RPMI8226 (cell line): ENCODE measurements around the gene LAPTM4A.
"Not testable (repeated sequence)": the region's sequence is repeated elsewhere in the genome, so short reads cannot be mapped to it uniquely, and the experiment has no call there.

Experiments
- DNase-seq: peaks from one replicate; pipeline ENCODE4 v3.0.0-alpha.2; 2015

The LAPTM4A gene

DNA sequence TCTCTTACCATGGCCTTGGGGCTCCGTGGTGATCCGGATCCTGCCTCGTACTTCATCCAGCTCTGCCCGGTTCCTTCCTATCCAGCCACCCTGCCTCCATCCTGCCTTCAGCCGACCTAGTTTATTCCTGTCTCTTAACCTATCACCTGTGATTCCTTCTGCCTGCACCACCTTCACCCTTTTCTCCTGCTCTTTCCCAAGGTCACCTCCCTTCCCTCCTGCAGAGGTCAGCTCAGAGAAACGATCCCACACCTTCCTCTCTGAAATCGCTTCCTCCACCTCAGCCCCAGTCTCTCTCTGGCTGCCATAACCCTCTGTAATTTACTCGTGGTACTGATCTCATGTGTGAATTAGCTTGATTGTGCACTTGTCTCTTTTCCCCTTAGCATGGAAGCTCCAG lies 23.5 kb upstream of the LAPTM4A start:
- DNase-seq = no peak

- not testable (repeated sequence) for DNase-seq
Measured at GRCh38 chr2:20074046-20074648, 22.7 kb upstream of the LAPTM4A start.

DNA sequence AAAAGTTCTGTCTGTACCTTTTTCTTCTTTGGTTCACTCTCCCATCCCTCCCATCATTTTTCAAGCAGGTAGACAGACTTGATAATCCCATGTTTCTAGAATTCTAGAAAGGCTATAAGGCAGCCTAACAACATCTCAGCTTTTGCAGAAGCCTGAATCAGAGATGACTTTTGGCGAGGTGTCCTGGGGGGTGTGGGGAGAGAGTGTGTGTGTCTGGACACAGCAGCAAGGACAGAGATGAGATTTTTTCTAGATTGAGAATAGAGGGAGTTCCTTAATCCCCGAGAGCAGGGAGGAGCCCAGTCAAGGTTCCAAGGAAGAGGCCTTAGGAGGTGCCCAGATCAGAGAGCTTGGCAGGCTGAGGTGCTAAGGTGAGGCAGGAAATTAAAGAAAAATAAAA lies 22.0 kb upstream of the LAPTM4A start:
- no peak for DNase-seq

GRCh38 chr2:20072436-20073158 lies 21.2 kb upstream of the LAPTM4A start:
- no peak for DNase-seq

GRCh38 chr2:20071397-20072383 lies 20.3 kb upstream of the LAPTM4A start:
- DNase-seq = no peak

DNA sequence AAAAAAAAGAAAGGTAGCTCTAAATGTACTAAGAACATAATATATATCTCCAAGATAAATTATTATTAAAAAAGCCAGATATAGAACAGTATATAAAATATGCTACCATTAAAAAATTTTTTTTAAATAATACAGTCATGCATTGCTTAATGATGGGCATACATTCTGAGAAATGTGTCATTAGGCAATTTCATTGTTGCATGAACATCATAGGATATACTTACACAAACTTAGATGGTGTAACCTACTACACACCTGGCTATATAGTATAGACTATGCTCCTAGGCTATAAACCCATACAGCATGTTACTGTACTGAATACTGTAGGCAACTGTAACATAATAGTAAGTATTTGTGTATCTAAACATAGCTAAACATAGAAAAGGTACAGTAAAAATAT lies 18.3 kb upstream of the LAPTM4A start:
- DNase-seq = no peak

DNA sequence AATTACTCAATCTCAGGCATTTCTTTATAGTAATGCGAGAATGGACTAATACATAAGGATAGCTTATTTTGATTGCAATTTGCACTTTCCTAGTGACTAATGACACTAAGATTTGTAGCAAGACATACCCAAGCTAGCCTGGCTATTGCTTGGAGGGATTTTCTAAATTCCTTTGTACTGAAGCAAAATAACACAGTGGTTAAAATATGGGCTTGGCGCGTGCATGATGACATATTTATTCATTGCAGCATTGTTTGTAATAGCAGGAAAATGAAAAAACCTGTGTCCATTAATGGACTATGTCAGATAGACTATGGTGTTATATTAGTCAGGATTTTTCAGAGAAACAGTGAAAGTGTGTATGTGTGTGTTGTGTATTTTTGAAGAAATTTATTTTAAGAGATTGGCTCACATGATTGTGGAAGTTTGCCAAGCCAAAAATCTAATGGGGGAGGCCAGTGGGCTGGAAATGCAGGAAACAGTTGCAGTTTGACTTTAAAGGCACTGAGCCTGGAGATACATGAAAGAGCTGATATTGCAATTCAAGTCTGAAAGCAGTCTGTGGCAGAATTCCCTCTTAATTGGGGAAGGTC lies 16.7 kb upstream of the LAPTM4A start:
- peak; percentile 49 for DNase-seq

- DNase-seq = peak; percentile 99
Measured at GRCh38 chr2:20065885-20066602, 14.6 kb upstream of the LAPTM4A start.

DNA sequence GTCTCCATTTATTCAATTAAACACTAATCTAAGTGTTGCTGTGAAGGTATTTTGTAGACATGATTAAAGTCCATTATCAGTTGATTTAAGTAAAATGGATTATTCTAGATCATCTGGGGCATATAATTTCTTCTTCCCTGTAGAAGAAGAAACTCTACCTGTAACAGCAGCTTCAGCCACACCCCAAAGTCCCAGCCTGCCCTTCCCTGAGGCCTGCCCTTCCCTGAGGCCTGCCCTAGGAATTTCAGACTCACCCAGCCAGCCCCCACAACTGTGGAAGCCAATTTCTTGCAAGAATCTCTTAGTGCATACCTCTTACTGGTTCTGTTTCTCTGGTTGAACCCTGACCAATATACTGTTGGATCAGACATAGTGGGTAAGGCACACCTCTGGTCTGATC lies 13.4 kb upstream of the LAPTM4A start:
- no peak for DNase-seq

- no peak for DNase-seq
Measured at GRCh38 chr2:20064421-20064820, 13.0 kb upstream of the LAPTM4A start.

DNA sequence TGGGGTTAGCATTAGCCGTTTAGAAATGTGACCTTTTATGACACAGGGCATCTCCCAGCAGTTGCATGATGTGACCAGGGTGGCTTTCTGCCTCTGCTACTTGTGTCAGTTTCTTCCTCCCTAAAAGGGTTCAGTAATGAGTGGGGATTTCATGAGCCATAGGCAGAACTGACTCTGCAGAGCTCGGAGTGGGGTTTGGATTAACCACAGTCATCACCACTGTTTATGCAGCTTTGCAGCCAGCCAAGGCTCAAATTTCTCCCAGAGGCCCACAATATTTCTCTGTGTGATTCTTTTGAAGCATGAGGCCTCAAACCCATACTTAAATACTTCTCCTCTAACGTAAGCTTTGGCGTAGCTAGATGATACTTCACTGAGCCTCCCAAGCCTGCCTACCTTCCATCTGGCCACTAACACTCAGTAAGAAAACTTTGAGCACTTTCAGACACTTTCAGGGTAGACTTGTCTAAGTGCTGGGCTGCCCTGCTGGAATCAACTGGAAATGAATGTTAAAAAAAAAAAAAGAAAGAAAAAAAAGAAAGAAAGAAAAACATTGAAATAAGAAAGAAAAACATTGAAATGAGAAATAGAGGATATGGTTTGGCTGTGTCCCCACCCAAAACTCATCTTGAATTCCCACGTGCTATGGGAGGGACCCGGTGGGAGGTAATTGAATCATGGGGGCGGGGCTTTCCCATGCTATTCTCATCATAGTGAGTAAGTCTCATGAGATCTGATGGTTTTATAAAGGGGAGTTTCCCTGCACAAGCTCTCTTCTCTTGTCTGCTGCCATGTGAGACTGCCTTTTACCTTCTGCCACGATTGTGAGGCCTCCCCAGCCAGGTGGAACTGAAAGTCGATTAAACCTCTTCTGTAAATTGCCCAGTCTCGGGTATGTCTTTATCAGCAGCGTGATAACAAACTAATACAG lies 11.5 kb upstream of the LAPTM4A start:
- DNase-seq = no peak

GRCh38 chr2:20061940-20062339 lies 10.5 kb upstream of the LAPTM4A start:
- no peak for DNase-seq

- DNase-seq = no peak
Measured at GRCh38 chr2:20061476-20061875, 10.0 kb upstream of the LAPTM4A start.

DNA sequence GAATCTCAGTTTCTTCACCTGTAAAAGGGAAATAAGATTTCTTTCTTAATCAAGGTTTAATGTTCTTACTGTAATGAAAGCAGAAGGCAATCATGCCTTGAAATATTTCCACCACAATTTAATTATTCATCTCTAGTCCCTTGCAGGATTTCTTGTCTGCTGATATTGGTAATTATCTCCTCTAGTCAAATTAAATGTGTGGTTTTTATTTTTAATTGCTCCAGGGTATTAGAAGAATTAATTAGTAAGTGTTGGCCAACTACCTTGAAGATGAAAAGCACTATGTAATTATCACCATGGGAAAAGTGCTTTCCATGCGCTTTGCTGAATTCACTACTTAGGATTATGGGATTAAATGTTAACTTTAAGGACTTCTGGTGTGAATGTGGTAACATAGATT lies 8.7 kb upstream of the LAPTM4A start:
- DNase-seq = no peak

- no peak for DNase-seq
Measured at GRCh38 chr2:20057268-20057667, 5.8 kb upstream of the LAPTM4A start.

DNA sequence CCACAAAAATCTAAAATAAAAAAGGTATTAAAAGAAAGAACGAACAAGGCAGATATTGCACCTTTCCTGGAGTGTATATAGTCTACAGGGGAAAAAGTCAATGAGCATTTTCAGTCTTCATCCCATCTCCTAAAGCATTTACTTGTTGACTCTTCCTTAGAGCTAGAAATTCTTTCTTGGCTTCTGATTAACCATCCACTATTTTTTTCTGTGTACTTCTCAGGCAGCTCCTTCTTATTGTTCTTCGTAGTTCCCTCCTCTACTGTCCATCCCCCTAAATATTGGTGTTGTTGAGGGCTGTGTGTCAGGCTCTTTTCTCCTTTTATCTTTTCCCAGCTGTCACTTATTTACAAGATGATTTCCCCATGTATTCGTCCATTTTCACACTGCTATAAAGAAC lies 3.5 kb upstream of the LAPTM4A start:
- DNase-seq = no peak

GRCh38 chr2:20054119-20054518 lies 2.7 kb upstream of the LAPTM4A start:
- DNase-seq = no peak

DNA sequence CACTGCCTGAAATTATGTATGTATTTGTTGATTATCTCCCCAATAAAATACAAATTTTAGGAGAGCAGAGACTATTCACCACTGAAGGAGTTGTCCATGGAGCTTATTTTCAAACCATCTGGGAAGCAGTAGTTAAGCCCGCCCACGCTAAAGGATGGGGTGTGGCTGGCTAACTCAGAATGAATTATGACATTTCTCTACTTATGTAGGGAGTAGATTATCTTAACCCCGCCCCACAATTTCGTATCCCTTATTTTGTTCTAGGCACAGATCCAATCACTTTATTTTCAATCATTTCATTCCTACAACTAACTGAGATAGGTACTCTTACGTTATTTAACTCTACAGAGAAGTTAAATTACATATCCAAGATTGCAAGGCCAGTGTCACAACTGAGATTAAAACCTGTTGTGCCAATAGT lies 1.4 kb upstream of the LAPTM4A start:
- no peak for DNase-seq

DNA sequence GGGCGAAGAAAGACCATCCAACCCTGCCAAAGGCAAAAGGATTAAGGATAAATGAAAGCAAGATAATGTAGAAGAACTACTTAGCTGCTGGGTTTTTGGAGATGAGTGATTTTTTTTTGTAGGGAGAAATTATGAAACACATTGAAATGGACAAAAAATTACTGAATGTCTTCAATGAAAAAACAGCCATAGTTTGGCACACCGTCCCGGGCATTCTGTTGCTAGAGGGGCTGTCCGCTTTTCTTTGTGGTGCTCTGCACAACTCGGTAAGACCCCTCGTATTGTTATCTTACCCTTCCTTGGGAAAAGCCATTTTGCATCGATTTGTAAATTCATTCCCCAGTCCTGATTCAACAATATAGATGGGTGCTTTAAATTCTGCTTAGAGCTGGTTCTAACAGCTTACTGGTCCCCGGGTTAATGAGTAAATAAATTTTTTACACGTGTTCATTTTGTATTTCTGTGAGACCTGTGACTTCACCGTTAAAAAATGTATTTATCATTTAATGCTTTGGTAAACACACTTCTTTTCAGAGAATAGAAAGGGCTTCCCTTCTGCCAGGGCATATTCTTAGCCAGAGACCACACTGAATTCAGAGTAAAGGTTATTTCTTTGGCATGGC lies 912 bp upstream of the LAPTM4A start:
- DNase-seq = no peak

DNA sequence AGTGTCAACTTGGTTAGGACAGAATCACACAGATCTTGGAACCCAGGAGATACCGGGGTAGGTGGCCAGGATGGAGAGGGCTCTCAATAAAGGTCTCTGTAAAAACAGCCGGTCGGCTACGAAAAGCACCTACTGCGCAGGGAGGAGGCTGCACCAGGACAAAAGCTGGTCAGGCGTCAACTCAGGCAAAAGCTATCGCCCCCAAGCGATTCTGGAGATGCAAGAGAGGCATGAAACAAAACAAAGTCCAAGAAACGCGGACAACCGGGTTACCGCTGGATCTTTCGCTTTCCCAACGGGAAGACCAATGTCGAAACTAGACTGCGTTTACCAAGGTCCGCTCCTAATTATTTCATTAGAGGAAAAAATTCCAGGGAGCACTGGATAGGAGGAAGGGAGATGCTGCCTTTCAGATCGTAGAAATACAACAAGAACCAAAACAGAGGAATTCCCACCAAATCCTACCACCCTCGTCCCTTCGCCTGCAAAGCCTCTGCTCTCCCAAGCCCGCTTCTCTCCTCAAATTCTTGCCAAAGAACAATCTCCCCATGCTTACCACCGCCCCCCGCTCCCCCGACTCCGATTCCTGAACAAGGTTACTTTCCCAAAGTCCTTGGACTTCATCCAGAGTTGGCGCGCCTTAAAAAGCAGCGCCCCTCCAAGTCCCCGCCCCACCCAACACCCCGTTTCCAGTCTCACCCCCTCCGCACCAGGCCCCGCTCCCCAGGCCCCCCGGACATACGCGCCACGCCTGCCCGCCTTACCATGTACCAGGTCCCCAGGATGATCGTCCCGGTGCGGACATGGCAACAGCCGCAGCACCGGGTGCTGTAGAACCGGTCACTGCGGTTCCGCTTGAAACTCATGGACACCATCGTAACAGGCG lies 539 bp downstream of the LAPTM4A start:
- DNase-seq = peak; percentile 72
